HG02840 (cell line): ENCODE results near the gene PRTG.
"Not testable (repeated sequence)": the region's sequence is repeated elsewhere in the genome, so short reads cannot be mapped to it uniquely, and the experiment has no call there.

Source experiments
- ATAC-seq: cut with Tn5 transposase; IDR thresholded peaks from one replicate; pipeline ENCODE4 v1.9.1; 2021; ENCODE audit warnings: mild to moderate bottlenecking, moderate library complexity, moderate number of reproducible peaks; ENCODE audit not compliant: unreplicated experiment, low FRiP score

Gene PRTG

GRCh38 chr15:55652359-55652758, 90.6 kb downstream of the PRTG start:
- ATAC-seq, result no peak

DNA sequence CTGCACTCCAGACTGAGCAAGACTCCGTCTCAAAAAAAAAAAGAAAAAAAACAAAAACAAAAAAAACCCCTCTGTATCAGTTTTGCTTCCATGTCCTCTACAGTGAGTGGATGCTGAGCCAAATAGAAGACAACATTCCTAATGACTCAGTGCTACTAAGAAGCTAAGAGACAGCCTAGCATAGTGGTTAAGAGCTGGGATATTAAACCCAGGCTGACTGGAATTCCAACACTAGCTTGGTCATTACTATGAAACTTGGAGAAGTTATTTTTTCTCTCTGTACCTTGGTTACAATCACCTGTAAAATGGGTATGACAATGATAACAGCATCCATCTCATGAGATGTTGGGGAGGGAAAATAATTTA, 93.9 kb downstream of the PRTG start:
- no peak for ATAC-seq

GRCh38 chr15:55638764-55639163, 104.2 kb downstream of the PRTG start:
- ATAC-seq, result no peak

DNA sequence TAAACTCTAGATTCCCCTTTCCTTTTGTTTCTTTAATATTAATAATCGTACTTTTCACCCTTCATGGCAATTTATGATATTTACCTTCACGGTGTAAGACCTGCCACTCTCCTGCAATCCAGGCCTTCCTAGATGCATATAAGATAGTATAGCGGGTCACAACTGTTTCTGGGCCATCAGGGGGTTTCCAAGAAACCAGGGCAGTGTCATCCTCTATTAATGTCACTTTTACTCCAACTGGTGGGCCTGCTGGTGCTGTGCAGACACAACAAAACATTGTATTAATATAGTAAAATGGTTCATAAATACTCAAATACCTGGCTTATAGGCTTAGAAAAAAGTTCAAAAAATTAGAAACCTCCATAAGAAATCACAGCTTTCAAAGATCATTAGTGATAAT, 105.9 kb downstream of the PRTG start:
- ATAC-seq, result no peak

- no peak for ATAC-seq
Observed at GRCh38 chr15:55633731-55634130, 109.2 kb downstream of the PRTG start.

- ATAC-seq, result no peak
Observed at GRCh38 chr15:55632434-55632833, 110.5 kb downstream of the PRTG start.

DNA sequence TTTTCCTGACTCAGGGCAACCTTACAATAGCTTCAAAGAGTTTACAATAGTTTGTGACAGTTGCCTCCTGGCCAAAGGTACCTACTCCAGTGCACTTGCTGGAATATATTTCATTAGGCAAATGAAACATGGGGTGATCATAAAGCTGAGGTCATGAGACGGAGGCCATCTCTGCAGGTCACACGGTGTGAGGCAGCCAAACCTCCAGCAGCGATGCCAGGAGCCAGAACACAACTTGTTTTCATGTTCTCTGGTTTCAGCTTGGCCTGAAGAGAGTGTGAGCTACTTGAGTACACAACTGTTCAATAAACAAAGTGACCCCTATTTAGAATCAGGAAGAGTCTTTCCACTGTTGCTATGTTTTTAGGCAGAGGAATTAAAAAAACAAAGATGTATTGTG, 112.1 kb downstream of the PRTG start:
- no peak for ATAC-seq

- no peak for ATAC-seq
Observed at GRCh38 chr15:55628369-55628730, 114.6 kb downstream of the PRTG start.

- ATAC-seq, result no peak
Observed at GRCh38 chr15:55627730-55628368, 115.1 kb downstream of the PRTG start.

GRCh38 chr15:55619783-55620182, 123.2 kb downstream of the PRTG start:
- ATAC-seq, result no peak

DNA sequence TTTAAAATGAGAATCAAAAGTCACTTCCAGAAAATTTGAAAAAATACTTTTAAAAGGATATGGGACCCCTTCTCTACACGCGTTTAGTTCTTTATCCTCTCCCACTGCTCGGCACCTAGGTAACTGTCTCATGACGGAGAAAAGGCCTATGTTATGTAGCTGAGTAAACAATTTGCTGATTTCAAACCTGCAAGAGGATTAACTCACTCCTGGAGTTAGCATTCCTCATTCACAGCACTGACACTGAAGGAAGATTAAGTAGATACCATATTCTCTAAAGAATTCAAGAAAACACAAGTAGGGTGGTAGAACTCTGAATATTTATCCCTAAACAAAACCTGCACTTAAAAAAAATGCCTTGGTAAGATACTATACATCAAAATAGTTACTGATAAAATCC, 124.6 kb downstream of the PRTG start:
- ATAC-seq, result no peak

DNA sequence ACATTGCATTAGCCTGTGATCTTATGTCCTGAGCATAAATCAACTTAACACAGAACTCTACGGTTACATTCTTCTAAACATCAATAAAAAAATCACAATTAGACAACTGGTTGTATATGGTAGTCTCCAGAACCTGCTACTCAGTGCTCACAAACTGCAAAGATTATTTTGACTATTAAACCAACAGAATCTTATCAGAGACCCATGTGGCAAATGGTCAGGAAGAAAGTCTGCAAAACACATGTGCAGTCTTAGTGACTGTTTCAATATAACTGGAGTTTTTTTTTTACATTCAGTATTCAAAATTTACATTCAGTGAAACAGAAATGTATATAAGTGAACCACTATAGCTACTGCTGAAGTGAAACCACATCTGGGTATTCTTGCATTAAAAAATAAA, 127.5 kb downstream of the PRTG start:
- no peak for ATAC-seq

- ATAC-seq, result no peak
Observed at GRCh38 chr15:55613727-55614126, 129.2 kb downstream of the PRTG start.

DNA sequence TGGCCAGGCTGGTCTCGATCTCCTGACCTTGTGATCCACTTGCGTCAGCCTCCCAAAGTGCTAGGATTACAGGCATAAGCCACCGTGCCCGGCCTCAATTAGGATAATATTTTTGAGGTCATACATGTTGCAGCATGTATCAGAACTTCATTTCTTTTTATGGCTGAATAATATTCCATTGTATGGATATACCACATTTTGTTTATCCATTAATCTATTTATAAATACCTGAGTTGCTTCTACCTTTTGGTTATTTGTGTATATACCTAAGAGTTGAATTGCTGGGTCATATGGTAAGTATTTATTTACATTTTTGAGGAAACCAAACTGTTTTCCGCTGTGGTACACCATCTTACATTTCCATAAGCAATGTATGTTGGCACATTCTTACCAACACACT, 136.7 kb downstream of the PRTG start:
- no peak for ATAC-seq

DNA sequence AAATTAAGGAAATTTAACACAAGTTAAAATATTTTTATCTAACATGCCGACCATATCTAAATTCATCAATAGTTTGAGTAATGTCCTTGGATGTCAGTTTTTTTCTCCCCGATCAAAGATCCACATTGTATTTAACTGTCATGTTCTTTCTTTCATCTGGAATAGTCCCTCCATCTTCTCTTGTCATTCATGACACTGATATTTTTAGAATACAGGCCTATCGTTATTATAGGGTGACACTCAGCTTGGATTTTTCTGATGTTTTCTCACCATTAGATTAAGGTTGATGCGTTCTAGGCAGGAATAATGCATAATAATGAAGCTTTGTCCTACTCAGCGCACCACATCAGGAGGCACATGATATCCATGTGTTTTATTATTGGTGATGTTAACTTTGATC, 141.6 kb downstream of the PRTG start:
- no peak for ATAC-seq

GRCh38 chr15:55599439-55599838, 143.5 kb downstream of the PRTG start:
- no peak for ATAC-seq

DNA sequence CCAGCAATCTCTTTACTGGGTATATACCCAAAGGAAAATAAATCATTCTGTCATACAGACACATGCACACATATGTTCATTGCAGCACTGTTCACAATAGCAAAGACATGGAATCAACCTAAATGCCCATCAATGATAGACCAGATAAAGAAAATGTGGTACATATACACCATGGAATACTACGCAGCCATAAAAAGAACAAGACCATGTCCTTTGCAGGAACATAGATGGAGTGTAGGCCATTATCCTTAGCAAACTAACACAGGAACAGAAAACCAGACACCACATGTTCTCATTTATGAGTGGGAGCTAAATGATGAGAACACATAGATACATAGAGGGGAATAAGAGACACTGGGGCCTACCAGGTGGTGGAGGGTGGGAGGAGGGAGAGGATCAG, 149.9 kb downstream of the PRTG start:
- not testable (repeated sequence) for ATAC-seq

GRCh38 chr15:55590788-55591187, 152.2 kb downstream of the PRTG start:
- ATAC-seq, result no peak

GRCh38 chr15:55589287-55589686, 153.7 kb downstream of the PRTG start:
- ATAC-seq, result no peak

GRCh38 chr15:55588815-55589115, 154.2 kb downstream of the PRTG start:
- no peak for ATAC-seq

GRCh38 chr15:55588070-55588814, 154.7 kb downstream of the PRTG start, which contains the start of gene PYGO1:
TSS of gene PYGO1 (minus strand) at chr15:55588345. CDS start at chr15:55587883, 462 bp downstream.
- ATAC-seq, result no peak

DNA sequence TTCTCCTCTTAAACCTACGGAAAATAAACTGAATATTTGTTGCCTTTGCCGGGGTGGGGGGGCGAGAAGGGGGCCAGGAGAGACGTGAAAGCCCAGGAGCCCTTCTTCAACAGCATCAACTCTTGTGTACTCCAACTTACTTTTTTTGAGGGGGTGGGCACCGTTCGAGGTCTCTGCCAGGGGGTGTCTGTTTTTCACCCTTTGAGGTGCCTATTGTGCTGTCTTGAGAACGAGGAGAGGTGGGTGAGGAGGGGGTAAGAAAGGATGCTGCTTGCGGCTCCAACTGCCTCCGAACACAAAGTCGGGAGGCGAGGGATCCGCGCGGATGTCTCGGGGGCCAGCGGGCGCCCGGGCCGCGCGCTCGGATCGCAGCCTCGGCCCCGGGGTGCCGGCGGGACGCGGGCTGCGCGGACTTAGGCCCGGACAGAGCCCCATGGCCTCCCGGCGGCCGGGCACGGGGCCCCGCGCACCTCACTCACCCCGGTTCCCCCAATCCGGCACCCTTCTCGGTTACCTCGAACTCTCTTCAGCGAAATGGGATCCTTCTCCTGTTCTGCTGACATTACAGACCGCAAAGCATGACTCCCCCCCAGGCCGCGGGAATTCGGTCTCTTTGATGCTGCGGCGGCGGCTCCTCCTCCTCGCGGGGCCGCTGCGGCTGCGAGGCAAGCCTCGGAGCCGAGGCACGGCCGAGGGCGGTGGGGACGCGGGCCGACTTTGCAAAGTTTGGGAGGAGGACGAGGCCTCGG, 155.5 kb downstream of the PRTG start:
- ATAC-seq, result no peak
